B cell (primary cell): ENCODE measurements around the gene HERC4.

Source experiments
- CTCF ChIP-seq: fragments of 200-600 bp; IDR thresholded peaks from one replicate; pipeline ENCODE4 v1.8.0; 2022; ENCODE audit warnings: antibody characterized with exemption, mild to moderate bottlenecking
- EZH2 ChIP-seq: IDR thresholded peaks from 2 replicates; pipeline ENCODE4 v1.6.1; 2012; ENCODE audit warnings: borderline replicate concordance, low read depth, mild to moderate bottlenecking, moderate library complexity, low read length; ENCODE audit not compliant: insufficient read depth, poor library complexity, severe bottlenecking

GRCh38 chr10:68096913-68097516, 21.9 kb upstream of the HERC4 start:
- TF ChIP-seq CTCF (no peak), EZH2 (no peak)
